Suprapubic skin (tissue), 4 donors: ENCODE measurements around the gene TRNT1. TPM values are rescaled to one million over a fixed set of nuclear protein-coding genes. Genes with fewer than 3 reads are reported as not detected.

Source experiments
- DNase-seq, 2 donors: peaks; one replicate each; pipeline ENCODE4 v3.0.0-alpha.2; 2019; ENCODE audit warnings: low spot score in 2 of 2
- H3K27ac ChIP-seq: fragments of 200-600 bp; sonication (generic); one replicate; pipeline ENCODE4 v1.5.1; 2019
- H3K27me3 ChIP-seq: fragments of 200-600 bp; sonication (generic); one replicate; pipeline ENCODE4 v1.5.1; 2019
- H3K36me3 ChIP-seq: fragments of 200-600 bp; sonication (generic); one replicate; pipeline ENCODE4 v1.5.1; 2019
- H3K4me1 ChIP-seq: fragments of 200-600 bp; sonication (generic); one replicate; pipeline ENCODE4 v1.5.1; 2019
- H3K4me3 ChIP-seq: fragments of 200-600 bp; sonication (generic); one replicate; pipeline ENCODE4 v1.5.1; 2019; ENCODE audit warnings: mild to moderate bottlenecking
- H3K9me3 ChIP-seq: fragments of 200-600 bp; sonication (generic); one replicate; pipeline ENCODE4 v1.5.1; 2019
- EP300 ChIP-seq: sonication (generic); formaldehyde crosslinking; IDR thresholded peaks from one replicate; pipeline ENCODE4 v1.6.1; 2017; ENCODE audit warnings: antibody characterized with exemption
- POLR2A ChIP-seq, 2 donors: fragments of 450-650 bp; IDR thresholded peaks; one replicate each; pipeline ENCODE4 v1.6.1; 2017; ENCODE audit warnings: antibody characterized with exemption in 2 of 2, mild to moderate bottlenecking in 2 of 2, moderate library complexity in 2 of 2
- POLR2AphosphoS5 ChIP-seq, 3 donors: sonication (generic); formaldehyde crosslinking; IDR thresholded peaks; one replicate each; pipeline ENCODE4 v1.6.1; 2017; ENCODE audit warnings: antibody characterized with exemption in 3 of 3
- WGBS: methylation state at CpG from one replicate; pipeline ENCODE4 v1.1.5; 2018; 5-methylcytosine and 5-hydroxymethylcytosine counted together
- total RNA-seq, 4 donors: library from RNA; depleted of rRNA; stranded (reverse); fragments of >200 nt; gene quantifications; one replicate each; pipeline ENCODE4 v1.1.0, GENCODE V29; 2016
- TF ChIP-seq, protein P1 (sequence below), 2 donors: fragments of 200-600 bp in 1 of 2; fragments of 450-650 bp in 1 of 2; sonication (generic) in 1 of 2; IDR thresholded peaks; one replicate each; pipeline ENCODE4 v1.5.1; 2016 to 2019; ENCODE audit warnings: antibody characterized with exemption in 2 of 2, mild to moderate bottlenecking in 1 of 2, moderate library complexity in 1 of 2

TRNT1 gene
- total RNA-seq, 4 donors from 2014 or later = 9.9 to 28.1 (median 13.4) TPM

DNA sequence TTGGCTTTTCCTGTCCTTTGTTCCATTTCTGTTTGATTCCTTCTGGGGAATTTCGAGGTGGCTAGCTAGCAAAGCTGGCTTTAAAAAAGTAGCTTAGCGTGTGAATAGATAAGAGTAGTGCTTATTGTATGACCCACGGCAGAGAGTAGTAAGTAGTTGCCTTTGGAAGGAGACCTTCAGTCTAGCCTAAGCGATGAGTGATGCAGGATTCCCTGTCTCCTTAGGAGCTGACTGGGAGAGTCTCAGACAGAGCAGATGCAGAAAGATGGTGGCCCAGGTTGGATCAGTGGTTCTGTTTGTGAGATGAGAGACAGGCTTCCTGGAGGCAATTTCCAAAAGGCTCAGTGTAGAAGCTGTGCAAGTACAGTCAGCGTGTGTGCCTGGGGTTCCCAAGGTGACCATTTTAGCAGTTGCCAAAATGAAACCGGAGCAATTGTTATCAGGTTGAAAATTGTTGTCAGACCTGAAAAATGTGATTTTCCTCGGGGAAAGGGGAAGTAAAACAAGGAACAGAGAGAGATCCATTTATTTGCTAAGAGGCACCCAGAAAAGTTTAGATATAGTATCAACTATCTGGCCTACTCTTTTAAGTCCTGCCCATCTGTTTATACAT lies 15.9 kb upstream of the TRNT1 start:
- Histone ChIP-seq H3K9me3 (no peaks in the 10 kb centered on the region), H3K27me3 (no peaks in the 10 kb centered on the region), H3K4me1 (no peaks in the 10 kb centered on the region), H3K4me3 (no peak overlapping the region), H3K27ac (no peak overlapping the region), H3K36me3 (no peaks in the 10 kb centered on the region)
- TF ChIP-seq, protein P1, sequence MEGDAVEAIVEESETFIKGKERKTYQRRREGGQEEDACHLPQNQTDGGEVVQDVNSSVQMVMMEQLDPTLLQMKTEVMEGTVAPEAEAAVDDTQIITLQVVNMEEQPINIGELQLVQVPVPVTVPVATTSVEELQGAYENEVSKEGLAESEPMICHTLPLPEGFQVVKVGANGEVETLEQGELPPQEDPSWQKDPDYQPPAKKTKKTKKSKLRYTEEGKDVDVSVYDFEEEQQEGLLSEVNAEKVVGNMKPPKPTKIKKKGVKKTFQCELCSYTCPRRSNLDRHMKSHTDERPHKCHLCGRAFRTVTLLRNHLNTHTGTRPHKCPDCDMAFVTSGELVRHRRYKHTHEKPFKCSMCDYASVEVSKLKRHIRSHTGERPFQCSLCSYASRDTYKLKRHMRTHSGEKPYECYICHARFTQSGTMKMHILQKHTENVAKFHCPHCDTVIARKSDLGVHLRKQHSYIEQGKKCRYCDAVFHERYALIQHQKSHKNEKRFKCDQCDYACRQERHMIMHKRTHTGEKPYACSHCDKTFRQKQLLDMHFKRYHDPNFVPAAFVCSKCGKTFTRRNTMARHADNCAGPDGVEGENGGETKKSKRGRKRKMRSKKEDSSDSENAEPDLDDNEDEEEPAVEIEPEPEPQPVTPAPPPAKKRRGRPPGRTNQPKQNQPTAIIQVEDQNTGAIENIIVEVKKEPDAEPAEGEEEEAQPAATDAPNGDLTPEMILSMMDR (IDR thresholded peaks at IDR 0.05) = no peak
- TF ChIP-seq POLR2A (IDR thresholded peaks at IDR 0.05) (no peak), EP300 (no peak), POLR2AphosphoS5 (IDR thresholded peaks at IDR 0.05) (no peak)
- DNase-seq = no peak
- 72% methylated on average over 7 of the region's 7 CpGs for WGBS

DNA sequence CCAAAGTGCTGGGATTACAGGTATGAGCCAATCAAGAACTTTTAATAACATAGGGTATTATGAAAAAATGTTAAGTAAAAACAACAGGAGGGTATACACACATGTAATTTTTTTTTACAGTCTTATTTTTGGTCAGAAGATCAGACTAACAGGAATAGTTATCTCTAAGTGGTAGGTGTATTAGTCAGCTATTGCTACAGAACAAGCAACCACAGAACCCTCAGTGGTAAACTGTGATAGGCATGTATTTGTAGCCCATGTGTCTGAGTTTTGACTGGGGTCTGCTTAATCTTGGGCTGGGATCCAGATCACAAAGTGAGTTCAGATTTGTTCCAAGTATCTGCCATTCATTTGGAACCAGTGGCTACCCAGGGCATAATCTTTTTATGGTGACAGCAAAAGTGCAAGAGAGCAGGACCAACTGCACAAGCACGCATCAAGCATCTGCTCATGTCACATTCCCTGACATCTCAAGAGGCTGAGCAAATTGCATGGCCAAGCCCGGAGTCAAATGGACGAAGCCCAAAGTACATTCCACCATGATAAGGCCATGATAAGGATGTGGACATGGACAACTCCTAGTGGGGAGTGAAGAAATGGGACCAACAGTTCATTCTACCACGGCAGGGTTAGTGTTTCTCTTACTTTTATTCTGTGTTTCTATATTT lies 13.6 kb upstream of the TRNT1 start:
- Histone ChIP-seq H3K27ac (no peak overlapping the region), H3K27me3 (no peaks in the 10 kb centered on the region), H3K4me1 (no peaks in the 10 kb centered on the region), H3K4me3 (no peak overlapping the region), H3K9me3 (no peaks in the 10 kb centered on the region), H3K36me3 (no peaks in the 10 kb centered on the region)
- 83% methylated on average over 4 of the region's 4 CpGs for whole genome bisulfite sequencing
- DNase-seq = no peak
- no peak for TF ChIP-seq POLR2AphosphoS5 (IDR thresholded peaks at IDR 0.05)
- no peak for TF ChIP-seq POLR2A (IDR thresholded peaks at IDR 0.05)
- TF ChIP-seq, protein P1 (IDR thresholded peaks at IDR 0.05) = no peak
- TF ChIP-seq EP300 = no peak

DNA sequence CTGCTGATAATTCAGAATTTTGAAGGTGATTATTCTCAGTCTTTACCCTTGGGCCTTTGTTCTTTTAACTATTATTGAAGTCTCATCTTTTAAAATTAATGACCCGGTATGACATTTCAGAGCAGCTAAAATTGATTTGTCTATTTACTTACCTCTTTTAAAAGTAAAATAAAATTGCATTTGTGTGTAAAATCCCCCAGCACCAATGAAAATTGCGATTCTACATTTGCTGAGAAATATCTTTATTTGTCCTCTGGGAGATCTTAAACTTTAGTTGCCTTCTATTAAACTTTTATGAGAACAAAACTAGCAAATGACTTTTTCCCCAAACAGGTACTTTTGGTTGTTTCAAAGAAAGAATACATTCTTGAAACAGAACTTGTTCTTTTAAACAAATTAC lies 9.1 kb upstream of the TRNT1 start:
- no peaks in the 10 kb centered on the region for H3K4me1 ChIP-seq
- no peaks in the 10 kb centered on the region for H3K9me3 ChIP-seq
- H3K27me3 ChIP-seq = no peaks in the 10 kb centered on the region
- 71% methylated on average over 2 of the region's 2 CpGs for WGBS
- no peak for DNase-seq
- no peak overlapping the region for H3K4me3 ChIP-seq
- TF ChIP-seq POLR2AphosphoS5 (IDR thresholded peaks at IDR 0.05) (no peak), EP300 (no peak)
- H3K36me3 ChIP-seq = no peaks in the 10 kb centered on the region
- no peak overlapping the region for H3K27ac ChIP-seq

DNA sequence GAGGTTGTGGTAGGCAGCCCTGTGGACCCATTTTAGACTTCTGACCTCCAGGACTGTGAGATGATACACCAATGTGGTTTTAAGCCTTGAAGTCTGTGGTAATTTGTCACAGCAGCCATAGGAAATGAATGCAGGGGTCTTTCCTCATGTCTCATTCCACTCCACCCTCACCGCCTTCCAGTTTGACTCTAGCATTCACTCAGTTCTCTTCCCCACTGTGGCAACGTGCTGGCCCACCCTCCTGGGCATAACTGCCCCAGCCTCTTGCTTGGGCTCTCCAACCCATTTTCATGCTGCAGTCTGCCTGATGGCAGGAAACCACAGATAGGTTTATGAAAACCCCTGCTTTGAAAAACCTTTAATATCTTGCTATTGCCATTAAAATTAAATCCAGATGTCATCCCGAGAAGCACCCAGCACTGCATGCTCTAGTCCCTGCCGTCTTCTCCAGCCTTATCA lies 7.3 kb upstream of the TRNT1 start:
- Histone ChIP-seq H3K9me3 (no peaks in the 10 kb centered on the region), H3K4me1 (no peaks in the 10 kb centered on the region), H3K36me3 (no peaks in the 10 kb centered on the region), H3K4me3 (no peak overlapping the region), H3K27me3 (no peaks in the 10 kb centered on the region), H3K27ac (no peak overlapping the region)
- TF ChIP-seq POLR2AphosphoS5 (IDR thresholded peaks at IDR 0.05) (no peak), POLR2A (IDR thresholded peaks at IDR 0.05) (no peak), EP300 (no peak)
- TF ChIP-seq, protein P1 (IDR thresholded peaks at IDR 0.05) = no peak
- no peak for DNase-seq
- WGBS = 52% methylated on average over 4 of the region's 4 CpGs

DNA sequence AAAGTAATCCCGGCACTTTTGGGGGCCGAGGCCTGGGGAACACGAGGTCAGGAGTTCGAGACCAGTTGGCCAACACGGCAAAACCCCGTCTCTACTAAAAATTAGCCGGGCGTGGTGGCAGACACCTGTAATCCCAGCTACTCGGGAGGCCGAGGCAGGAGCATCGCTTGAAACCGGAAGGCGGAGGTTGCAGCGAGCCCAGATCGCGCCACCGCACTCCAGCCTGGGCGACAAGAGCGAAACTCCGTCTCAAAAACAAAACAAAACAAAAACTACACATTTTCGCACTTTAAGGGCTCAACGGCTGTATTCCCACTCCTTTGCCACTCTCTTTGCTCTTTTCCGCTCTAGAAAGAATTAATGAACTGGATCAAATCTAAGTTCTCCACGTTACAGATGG lies 763 bp upstream of the TRNT1 start:
- H3K9me3 ChIP-seq = no peaks in the 10 kb centered on the region
- WGBS = 87% methylated on average over 24 of the region's 24 CpGs
- H3K27me3 ChIP-seq = no peaks in the 10 kb centered on the region
- peak overlapping the region; percentile 97 for H3K4me3 ChIP-seq
- peak overlapping the region; percentile 95 for H3K27ac ChIP-seq
- no peak for TF ChIP-seq EP300
- TF ChIP-seq, protein P1 (IDR thresholded peaks at IDR 0.05) = no peak
- no peak for TF ChIP-seq POLR2AphosphoS5 (IDR thresholded peaks at IDR 0.05)
- TF ChIP-seq POLR2A (IDR thresholded peaks at IDR 0.05) = no peak
- H3K4me1 ChIP-seq = peaks cover 17% of the 10 kb centered on the region
- DNase-seq = no peak
- peaks cover 20% of the 10 kb centered on the region for H3K36me3 ChIP-seq
